Choroid plexus epithelial cell (primary cell): ENCODE data around the gene COPA.

ENCODE experiments used
- DNase-seq: peaks from one replicate; pipeline ENCODE4 v3.0.0-alpha.2; 2010; ENCODE audit warnings: low read depth
- H3K4me3 ChIP-seq: 2 replicates; pipeline ENCODE4 v1.5.1; 2011; ENCODE audit warnings: low read depth, mild to moderate bottlenecking, control low read depth, low read length, moderate library complexity
- TF ChIP-seq, protein P1 (sequence below): conservative IDR thresholded peaks from 2 replicates; pipeline ENCODE4 v1.5.1; 2011; ENCODE audit warnings: low read depth, mild to moderate bottlenecking, control low read depth, inconsistent platforms, low read length, moderate library complexity

Gene COPA

DNA sequence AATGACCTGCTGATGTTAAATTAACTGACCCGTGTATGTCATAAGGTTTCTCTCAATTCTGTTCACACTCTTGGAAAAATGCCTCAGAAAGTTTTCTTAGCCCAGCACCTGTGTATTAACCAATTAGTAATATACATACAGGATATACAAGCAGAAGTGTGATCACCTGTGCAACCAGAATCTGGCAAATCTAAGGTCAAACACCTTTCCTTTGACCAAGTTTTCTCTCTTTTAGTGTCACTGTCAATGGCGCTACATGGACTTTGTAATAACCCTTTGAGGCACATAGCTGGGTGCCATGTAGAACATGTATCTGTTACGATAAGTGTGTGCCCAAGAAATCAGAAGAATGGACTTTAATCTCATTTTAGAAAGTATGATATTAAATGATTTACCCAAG, 1.2 kb upstream of the COPA start:
- H3K4me3 ChIP-seq, result peak overlapping the region; percentile 97
- TF ChIP-seq, protein P1, sequence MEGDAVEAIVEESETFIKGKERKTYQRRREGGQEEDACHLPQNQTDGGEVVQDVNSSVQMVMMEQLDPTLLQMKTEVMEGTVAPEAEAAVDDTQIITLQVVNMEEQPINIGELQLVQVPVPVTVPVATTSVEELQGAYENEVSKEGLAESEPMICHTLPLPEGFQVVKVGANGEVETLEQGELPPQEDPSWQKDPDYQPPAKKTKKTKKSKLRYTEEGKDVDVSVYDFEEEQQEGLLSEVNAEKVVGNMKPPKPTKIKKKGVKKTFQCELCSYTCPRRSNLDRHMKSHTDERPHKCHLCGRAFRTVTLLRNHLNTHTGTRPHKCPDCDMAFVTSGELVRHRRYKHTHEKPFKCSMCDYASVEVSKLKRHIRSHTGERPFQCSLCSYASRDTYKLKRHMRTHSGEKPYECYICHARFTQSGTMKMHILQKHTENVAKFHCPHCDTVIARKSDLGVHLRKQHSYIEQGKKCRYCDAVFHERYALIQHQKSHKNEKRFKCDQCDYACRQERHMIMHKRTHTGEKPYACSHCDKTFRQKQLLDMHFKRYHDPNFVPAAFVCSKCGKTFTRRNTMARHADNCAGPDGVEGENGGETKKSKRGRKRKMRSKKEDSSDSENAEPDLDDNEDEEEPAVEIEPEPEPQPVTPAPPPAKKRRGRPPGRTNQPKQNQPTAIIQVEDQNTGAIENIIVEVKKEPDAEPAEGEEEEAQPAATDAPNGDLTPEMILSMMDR, result no peak
- DNase-seq, result no peak

DNA sequence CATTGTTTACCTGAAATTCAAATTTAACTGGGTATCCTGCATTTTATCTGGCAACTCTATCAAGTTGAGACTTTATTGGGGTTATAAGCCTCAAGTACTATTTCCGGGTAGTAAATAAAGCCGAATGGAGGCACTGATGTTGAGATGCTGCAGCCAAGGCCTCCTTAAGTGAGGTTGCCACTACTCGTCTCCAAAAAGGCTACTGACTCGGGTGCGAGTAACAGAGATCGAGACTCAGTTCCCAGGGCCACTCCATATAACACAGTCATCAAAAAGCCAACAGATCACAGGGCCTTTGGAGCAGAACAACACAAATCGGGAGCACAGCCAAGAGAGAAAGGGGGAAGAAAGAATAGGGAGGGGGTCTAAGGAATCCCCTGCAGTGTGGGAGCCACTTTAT, 524 bp downstream of the COPA start:
- TF ChIP-seq, protein P1, result no peak
- H3K4me3 ChIP-seq, result peak overlapping the region; percentile 97
- DNase-seq, result peak; percentile 23

DNA sequence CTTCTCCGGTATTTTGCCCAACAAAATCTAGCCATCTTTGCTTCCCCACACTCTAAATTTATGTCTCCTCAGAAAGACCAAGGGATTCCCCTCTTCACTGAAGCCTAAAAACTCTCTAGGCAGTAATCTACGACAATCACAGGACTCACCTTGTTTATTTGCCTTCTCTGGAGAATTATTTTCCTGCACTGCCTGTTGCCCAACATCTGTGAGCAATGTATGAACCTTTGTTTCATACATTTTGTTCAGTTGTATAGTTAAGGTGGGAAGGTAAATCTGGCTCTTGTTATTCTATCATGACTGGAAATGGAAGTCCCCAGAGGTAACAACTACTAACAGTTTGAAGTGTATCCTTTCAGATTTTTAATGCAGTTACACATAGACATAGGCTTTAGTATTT, 2.2 kb downstream of the COPA start:
- TF ChIP-seq, protein P1, result no peak
- DNase-seq, result no peak
- peak overlapping the region; percentile 97 for H3K4me3 ChIP-seq

DNA sequence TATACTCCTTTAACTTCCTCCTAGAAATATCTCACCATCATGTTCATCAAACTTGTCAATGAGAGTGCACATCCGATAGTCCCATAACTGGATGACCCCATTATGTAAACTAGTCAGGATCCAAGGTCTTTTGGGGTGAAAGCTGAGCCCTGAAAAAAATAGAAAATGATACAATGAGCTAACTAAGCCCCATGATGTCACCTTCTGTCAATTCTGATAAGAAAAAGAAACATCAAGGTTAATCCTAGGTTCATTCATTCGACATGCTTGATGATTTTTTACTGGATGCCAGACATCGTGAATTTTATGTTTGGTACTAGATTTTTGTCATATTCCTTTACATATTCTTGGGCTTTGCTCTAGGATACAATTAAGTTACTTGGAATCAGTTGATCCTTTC, 2.9 kb downstream of the COPA start:
- DNase-seq, result no peak
- H3K4me3 ChIP-seq, result no peak overlapping the region
- TF ChIP-seq, protein P1, result no peak

DNA sequence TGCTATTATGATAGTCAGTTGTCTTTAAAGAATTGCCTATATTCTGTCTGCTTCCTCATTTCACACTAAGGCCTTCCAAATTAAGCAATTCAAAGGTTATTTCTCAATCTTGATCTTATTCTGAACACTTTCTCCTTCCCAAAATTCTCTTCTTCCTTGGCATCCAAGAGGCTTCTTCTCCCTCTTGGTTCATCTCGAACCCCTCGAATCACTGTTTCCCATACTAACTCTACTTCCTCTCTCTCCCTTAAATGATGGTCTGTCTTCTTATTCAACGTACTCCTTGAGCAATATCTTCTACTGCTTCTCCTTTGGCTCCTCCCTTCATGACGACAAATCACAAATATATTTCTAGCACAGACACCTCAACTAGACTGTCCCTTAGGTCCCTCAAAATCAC, 4.5 kb downstream of the COPA start:
- no peak for DNase-seq
- no peak overlapping the region for H3K4me3 ChIP-seq
- TF ChIP-seq, protein P1, result no peak

DNA sequence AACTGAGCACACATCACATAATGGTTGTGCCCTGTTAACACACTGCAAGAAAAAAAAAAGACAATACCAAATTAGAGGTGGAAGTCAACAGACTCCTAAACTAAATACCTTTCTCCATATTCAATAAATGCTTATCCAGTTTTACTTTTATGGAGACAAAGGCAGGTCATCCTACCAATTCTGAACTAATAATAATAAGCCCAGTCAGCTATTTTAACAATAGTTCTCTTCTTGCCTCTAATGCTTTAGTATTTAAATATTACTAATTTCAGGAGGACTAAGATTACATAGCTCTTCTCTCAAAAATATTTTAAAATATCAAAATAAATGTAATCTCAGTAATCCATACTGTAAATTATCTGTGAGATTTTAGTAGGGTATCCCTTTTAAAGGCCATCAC, 10.5 kb downstream of the COPA start:
- H3K4me3 ChIP-seq, result no peak overlapping the region
- TF ChIP-seq, protein P1, result no peak
- DNase-seq, result no peak

DNA sequence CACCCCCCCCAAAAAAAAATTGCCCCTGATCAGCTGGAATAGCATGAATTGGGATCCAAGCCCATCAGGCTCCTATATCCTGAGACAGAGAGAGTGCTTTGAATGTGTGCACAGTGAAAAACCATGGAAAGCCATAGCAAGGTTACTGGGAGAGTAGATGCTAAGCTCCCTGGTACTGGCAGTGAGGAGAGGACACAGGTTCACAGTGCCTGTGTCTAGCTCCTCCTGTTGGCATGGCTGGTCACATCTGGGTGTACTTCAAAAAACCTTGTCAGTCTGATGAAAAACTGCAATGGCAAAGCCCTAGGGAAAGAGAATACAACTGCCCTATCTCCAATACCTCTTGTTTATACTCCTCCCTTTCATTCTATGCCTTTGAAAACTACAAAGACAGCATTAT, 12.9 kb downstream of the COPA start:
- no peak overlapping the region for H3K4me3 ChIP-seq
- no peak for DNase-seq
- TF ChIP-seq, protein P1, result no peak
